K562 (cell line): ENCODE results near the gene HMCES. TPM values are rescaled to one million over a fixed set of nuclear protein-coding genes. Genes with fewer than 3 reads are reported as not detected.

ENCODE experiments used
- ARID1B ChIP-seq: fragments of 450-650 bp; IDR thresholded peaks from 2 replicates; pipeline ENCODE4 v1.6.1; 2016; ENCODE audit warnings: antibody characterized with exemption, mild to moderate bottlenecking, inconsistent platforms
- BDP1 ChIP-seq: IDR thresholded peaks from 3 replicates; pipeline ENCODE4 v1.6.1; 2011; ENCODE audit not compliant: insufficient read length, insufficient read depth
- CAMTA2 ChIP-seq: fragments of 250-450 bp; sonication (Bioruptor Pico); conservative IDR thresholded peaks from 2 replicates; pipeline ENCODE4 v1.5.1; 2022
- CBX5 ChIP-seq: IDR thresholded peaks from 2 replicates; pipeline ENCODE4 v1.6.1; 2014; ENCODE audit warnings: low read depth, borderline replicate concordance
- CREBBP ChIP-seq: IDR thresholded peaks from one replicate; pipeline ENCODE4 v1.6.1; 2012; ENCODE audit warnings: low read depth, mild to moderate bottlenecking, control low read depth, inconsistent platforms, low read length
- KLF10 ChIP-seq: fragments of 250-450 bp; sonication (Bioruptor Pico); IDR thresholded peaks from 2 replicates; pipeline ENCODE4 v1.6.1; 2021; ENCODE audit warnings: matching md5 sums
- NCOA4 ChIP-seq: fragments of 450-650 bp; IDR thresholded peaks from 2 replicates; pipeline ENCODE4 v1.6.1; 2018; ENCODE audit warnings: mild to moderate bottlenecking; ENCODE audit not compliant: partially characterized antibody
- NR3C1 ChIP-seq: sonication (generic); formaldehyde crosslinking; IDR thresholded peaks from 2 replicates; pipeline ENCODE4 v1.8.1; 2022; ENCODE audit warnings: missing genetic modification reagents
- PHB ChIP-seq: fragments of 250-450 bp; sonication (Bioruptor Pico); IDR thresholded peaks from 2 replicates; pipeline ENCODE4 v1.5.0; 2021
- PURB ChIP-seq: sonication (generic); formaldehyde crosslinking; IDR thresholded peaks from 2 replicates; pipeline ENCODE4 v1.9.0; 2021; ENCODE audit warnings: low read depth, mild to moderate bottlenecking, missing genetic modification reagents
- SMARCE1 ChIP-seq: fragments of 450-650 bp; IDR thresholded peaks from 2 replicates; pipeline ENCODE4 v1.7.1; 2016; ENCODE audit warnings: mild to moderate bottlenecking
- SOX6 ChIP-seq: fragments of 450-650 bp; IDR thresholded peaks from 2 replicates; pipeline ENCODE4 v1.6.1; 2014; ENCODE audit warnings: mild to moderate bottlenecking
- TAF9B ChIP-seq: fragments of 450-650 bp; IDR thresholded peaks from 2 replicates; pipeline ENCODE4 v1.6.1; 2018; ENCODE audit warnings: mild to moderate bottlenecking; ENCODE audit not compliant: partially characterized antibody
- TCF3 ChIP-seq: sonication (generic); formaldehyde crosslinking; IDR thresholded peaks from 2 replicates; pipeline ENCODE4 v1.4.0; 2020; ENCODE audit warnings: mild to moderate bottlenecking, missing genetic modification reagents
- TEAD4 ChIP-seq, 2 experiments: sonication (generic) in 1 of 2; formaldehyde crosslinking in 1 of 2; IDR thresholded peaks; 2 replicates each; pipeline versions ENCODE4 v1.6.1 to v1.8.0; 2012 to 2022; ENCODE audit warnings: borderline replicate concordance in 1 of 2, inconsistent platforms in 1 of 2, low read length in 1 of 2, mild to moderate bottlenecking in 1 of 2, missing genetic modification reagents in 1 of 2
- TRIM24 ChIP-seq, 2 experiments: fragments of 450-650 bp; IDR thresholded peaks; 2 replicates each; pipeline ENCODE4 v1.6.1; 2016
- ZNF12 ChIP-seq: sonication (generic); formaldehyde crosslinking; IDR thresholded peaks from 2 replicates; pipeline ENCODE4 v1.4.0; 2020; ENCODE audit warnings: mild to moderate bottlenecking, missing genetic modification reagents
- ZNF124 ChIP-seq: sonication (generic); formaldehyde crosslinking; IDR thresholded peaks from 2 replicates; pipeline ENCODE4 v1.8.1; 2022; ENCODE audit warnings: missing genetic modification reagents
- ZNF551 ChIP-seq: fragments of 250-450 bp; sonication (Bioruptor Pico); IDR thresholded peaks from 2 replicates; pipeline ENCODE4 v1.5.0; 2021; ENCODE audit warnings: mild to moderate bottlenecking, moderate library complexity
- ZNF668 ChIP-seq: fragments of 250-450 bp; sonication (Bioruptor Pico); IDR thresholded peaks from 2 replicates; pipeline ENCODE4 v1.8.0; 2022; ENCODE audit warnings: mild to moderate bottlenecking, inconsistent platforms
- polyA plus RNA-seq, 8 experiments: library from polyadenylated mRNA; depleted of rRNA in 4 of 8; stranded (reverse) in 5 of 8; unstranded in 3 of 8; fragments of >200 nt; fragmentation: Nextera tagmentation in 2 of 8; fragmentation: Illumina TruSeq in 1 of 8; extraction: Ambion mirVana in 2 of 8; extraction: Trizol in 1 of 8; gene quantifications; 2 replicates each; pipeline versions ENCODE4 v1.2.1 to v1.2.3, GENCODE V29; 2011 to 2014; ENCODE audit warnings: inconsistent platforms in 1 of 8, missing spikeins in 1 of 8
- total RNA-seq, 7 experiments: library from RNA; depleted of rRNA in 6 of 7; stranded (reverse); fragments of >200 nt in 6 of 7; fragmentation: Illumina TruSeq in 2 of 7; extraction: Trizol in 2 of 7; gene quantifications; 2 replicates each; pipeline versions ENCODE4 v1.2.1 to v1.2.3, GENCODE V29; 2011 to 2021; ENCODE audit warnings: low replicate concordance in 1 of 7
- TF ChIP-seq, protein P1 (sequence below): sonication (generic); formaldehyde crosslinking; IDR thresholded peaks from 2 replicates; pipeline ENCODE4 v1.8.0; 2022; ENCODE audit warnings: mild to moderate bottlenecking, missing genetic modification reagents
- TF ChIP-seq, protein P2 (sequence below): fragments of 200-800 bp; sonication (Bioruptor generic); IDR thresholded peaks from 2 replicates; pipeline ENCODE4 v1.6.1; 2017; ENCODE audit warnings: missing genetic modification characterization, missing compliant biosample characterization
- TF ChIP-seq, protein P3 (sequence below), 2 experiments: fragments of 450-650 bp; conservative IDR thresholded peaks; 2 replicates each; pipeline ENCODE4 v1.6.1; 2017; ENCODE audit warnings: mild to moderate bottlenecking in 2 of 2, moderate library complexity in 2 of 2
- TF ChIP-seq, protein P4 (sequence below): fragments of 250-450 bp; sonication (Bioruptor Pico); IDR thresholded peaks from 2 replicates; pipeline ENCODE4 v1.4.0; 2020; ENCODE audit warnings: mild to moderate bottlenecking
- TF ChIP-seq, protein P5 (sequence below): IDR thresholded peaks from 2 replicates; pipeline ENCODE4 v1.6.1; 2011; ENCODE audit not compliant: insufficient read length; ENCODE audit errors: extremely low read depth

HMCES gene
- total and polyA plus RNA-seq, 9 of the 15 experiments (the other 6 are each of a cell fraction or from before 2014, with no cell fraction given): 18.8 to 45.3 (median 24.8) TPM

DNA sequence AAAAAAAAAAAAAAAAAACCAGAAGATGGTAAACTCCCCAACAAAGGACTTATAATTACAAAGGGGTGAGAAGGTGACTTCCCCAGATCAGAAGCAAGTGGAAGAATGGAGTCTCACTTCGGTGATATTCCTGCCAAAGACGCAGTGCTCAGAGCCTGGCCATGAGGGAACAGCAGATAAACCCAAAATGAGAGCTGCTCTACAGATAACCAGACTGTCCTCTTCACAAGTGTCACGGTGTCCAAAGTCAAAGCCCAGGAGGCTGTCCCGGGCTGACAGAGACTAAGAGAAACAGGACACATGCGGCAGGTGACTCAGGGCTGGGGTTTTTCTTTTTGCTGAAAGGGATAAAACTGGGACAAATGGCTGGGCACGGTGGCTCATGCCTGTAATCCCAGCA is 48.8 kb downstream of the HMCES start (continued):
- no peak for TF ChIP-seq ZNF551 (CRISPR knock-in tag)
- TF ChIP-seq TRIM24 (IDR thresholded peaks at IDR 0.05): peak; percentile 12 to 63; a peak in 1 of 4 replicates
- TF ChIP-seq TAF9B: no peak
- TF ChIP-seq CREBBP: no peak
- TF ChIP-seq, protein P1, sequence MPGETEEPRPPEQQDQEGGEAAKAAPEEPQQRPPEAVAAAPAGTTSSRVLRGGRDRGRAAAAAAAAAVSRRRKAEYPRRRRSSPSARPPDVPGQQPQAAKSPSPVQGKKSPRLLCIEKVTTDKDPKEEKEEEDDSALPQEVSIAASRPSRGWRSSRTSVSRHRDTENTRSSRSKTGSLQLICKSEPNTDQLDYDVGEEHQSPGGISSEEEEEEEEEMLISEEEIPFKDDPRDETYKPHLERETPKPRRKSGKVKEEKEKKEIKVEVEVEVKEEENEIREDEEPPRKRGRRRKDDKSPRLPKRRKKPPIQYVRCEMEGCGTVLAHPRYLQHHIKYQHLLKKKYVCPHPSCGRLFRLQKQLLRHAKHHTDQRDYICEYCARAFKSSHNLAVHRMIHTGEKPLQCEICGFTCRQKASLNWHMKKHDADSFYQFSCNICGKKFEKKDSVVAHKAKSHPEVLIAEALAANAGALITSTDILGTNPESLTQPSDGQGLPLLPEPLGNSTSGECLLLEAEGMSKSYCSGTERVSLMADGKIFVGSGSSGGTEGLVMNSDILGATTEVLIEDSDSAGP (CRISPR knock-in tag): no peak
- peak; percentile 42; the same call in 1 of the 2 replicates for TF ChIP-seq SOX6
- TF ChIP-seq, protein P2, sequence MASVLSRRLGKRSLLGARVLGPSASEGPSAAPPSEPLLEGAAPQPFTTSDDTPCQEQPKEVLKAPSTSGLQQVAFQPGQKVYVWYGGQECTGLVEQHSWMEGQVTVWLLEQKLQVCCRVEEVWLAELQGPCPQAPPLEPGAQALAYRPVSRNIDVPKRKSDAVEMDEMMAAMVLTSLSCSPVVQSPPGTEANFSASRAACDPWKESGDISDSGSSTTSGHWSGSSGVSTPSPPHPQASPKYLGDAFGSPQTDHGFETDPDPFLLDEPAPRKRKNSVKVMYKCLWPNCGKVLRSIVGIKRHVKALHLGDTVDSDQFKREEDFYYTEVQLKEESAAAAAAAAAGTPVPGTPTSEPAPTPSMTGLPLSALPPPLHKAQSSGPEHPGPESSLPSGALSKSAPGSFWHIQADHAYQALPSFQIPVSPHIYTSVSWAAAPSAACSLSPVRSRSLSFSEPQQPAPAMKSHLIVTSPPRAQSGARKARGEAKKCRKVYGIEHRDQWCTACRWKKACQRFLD (CRISPR knock-in tag): no peak
- no peak for TF ChIP-seq ZNF668 (CRISPR knock-in tag)
- TF ChIP-seq SMARCE1: 0 out of 2 replicates have a peak, but pooled peaks have one; percentile 24
- no peak for TF ChIP-seq CBX5
- TF ChIP-seq, protein P3, sequence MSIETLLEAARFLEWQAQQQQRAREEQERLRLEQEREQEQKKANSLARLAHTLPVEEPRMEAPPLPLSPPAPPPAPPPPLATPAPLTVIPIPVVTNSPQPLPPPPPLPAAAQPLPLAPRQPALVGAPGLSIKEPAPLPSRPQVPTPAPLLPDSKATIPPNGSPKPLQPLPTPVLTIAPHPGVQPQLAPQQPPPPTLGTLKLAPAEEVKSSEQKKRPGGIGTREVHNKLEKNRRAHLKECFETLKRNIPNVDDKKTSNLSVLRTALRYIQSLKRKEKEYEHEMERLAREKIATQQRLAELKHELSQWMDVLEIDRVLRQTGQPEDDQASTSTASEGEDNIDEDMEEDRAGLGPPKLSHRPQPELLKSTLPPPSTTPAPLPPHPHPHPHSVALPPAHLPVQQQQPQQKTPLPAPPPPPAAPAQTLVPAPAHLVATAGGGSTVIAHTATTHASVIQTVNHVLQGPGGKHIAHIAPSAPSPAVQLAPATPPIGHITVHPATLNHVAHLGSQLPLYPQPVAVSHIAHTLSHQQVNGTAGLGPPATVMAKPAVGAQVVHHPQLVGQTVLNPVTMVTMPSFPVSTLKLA (conservative IDR thresholded peaks at IDR 0.05): 0 out of 4 replicates have a peak, but pooled peaks of 1 of the 2 experiments have one; percentile 16
- no peak for TF ChIP-seq PURB (CRISPR knock-in tag)
- peak; percentile 82 for TF ChIP-seq ARID1B
- peak; percentile 82 for TF ChIP-seq TCF3 (CRISPR knock-in tag)
- no peak for TF ChIP-seq PHB
- TF ChIP-seq ZNF12 (CRISPR knock-in tag): no peak
- TF ChIP-seq NR3C1 (CRISPR knock-in tag): no peak
- TF ChIP-seq TEAD4 (IDR thresholded peaks at IDR 0.05; ENCODE audit: low read length): peak; percentile 57; the same call in 1 of the 2 replicates
- no peak for TF ChIP-seq TEAD4 (CRISPR knock-in tag; IDR thresholded peaks at IDR 0.05; ENCODE audit: borderline replicate concordance)
- no peak for TF ChIP-seq CAMTA2 (CRISPR knock-in tag)
- no peak for TF ChIP-seq BDP1
- no peak for TF ChIP-seq ZNF124
- no peak for TF ChIP-seq NCOA4
- TF ChIP-seq, protein P4, sequence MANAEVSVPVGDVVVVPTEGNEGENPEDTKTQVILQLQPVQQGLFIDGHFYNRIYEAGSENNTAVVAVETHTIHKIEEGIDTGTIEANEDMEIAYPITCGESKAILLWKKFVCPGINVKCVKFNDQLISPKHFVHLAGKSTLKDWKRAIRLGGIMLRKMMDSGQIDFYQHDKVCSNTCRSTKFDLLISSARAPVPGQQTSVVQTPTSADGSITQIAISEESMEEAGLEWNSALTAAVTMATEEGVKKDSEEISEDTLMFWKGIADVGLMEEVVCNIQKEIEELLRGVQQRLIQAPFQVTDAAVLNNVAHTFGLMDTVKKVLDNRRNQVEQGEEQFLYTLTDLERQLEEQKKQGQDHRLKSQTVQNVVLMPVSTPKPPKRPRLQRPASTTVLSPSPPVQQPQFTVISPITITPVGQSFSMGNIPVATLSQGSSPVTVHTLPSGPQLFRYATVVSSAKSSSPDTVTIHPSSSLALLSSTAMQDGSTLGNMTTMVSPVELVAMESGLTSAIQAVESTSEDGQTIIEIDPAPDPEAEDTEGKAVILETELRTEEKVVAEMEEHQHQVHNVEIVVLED: no peak
- no peak for TF ChIP-seq KLF10 (CRISPR knock-in tag)
- TF ChIP-seq, protein P5, sequence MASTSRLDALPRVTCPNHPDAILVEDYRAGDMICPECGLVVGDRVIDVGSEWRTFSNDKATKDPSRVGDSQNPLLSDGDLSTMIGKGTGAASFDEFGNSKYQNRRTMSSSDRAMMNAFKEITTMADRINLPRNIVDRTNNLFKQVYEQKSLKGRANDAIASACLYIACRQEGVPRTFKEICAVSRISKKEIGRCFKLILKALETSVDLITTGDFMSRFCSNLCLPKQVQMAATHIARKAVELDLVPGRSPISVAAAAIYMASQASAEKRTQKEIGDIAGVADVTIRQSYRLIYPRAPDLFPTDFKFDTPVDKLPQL: no peak
